ENCODE measurements around the gene FRK. TPM values are rescaled to one million over a fixed set of nuclear protein-coding genes. Genes with fewer than 3 reads are reported as not detected.

The FRK gene
- polyA plus RNA-seq, 3 donors = not detected

- no CpG with 5 or more reads among the region's 3 CpGs for WGBS (ENCODE audit: insufficient coverage)
Observed at GRCh38 chr6:116078945-116079344, 18.3 kb upstream of the FRK start.

GRCh38 chr6:116078522-116078921, 17.8 kb upstream of the FRK start:
- Histone ChIP-seq H3K27me3 (ENCODE audit: control insufficient read depth in 2 of 2, insufficient read depth in 2 of 2, low read length in 2 of 2) (no peaks in the 10 kb centered on the region), H2AFZ (ENCODE audit: insufficient read depth, low read depth, low read length, poor library complexity, severe bottlenecking) (no peak overlapping the region), H3K4me1 (ENCODE audit: control insufficient read depth in 1 of 2, insufficient read depth in 2 of 2, low read length in 2 of 2) (no peaks in the 10 kb centered on the region), H3K9me3 (replicated peaks in 1 of 2; ENCODE audit: control insufficient read depth in 1 of 2, insufficient read depth in 1 of 2, low read length in 2 of 2) (no peaks in the 10 kb centered on the region), H3K27ac (ENCODE audit: low read depth in 1 of 2, low read length in 2 of 2) (no peak overlapping the region), H3K4me2 (replicated peaks; ENCODE audit: extremely low read depth, low read length, poor library complexity, severe bottlenecking) (no peak overlapping the region), H3K79me2 (ENCODE audit: insufficient read depth, low read length) (no peaks in the 10 kb centered on the region), H3K4me3 (replicated peaks in 1 of 3; ENCODE audit: low read depth in 2 of 3, low read length in 3 of 3) (no peak overlapping the region), H3K36me3 (replicated peaks in 1 of 2; ENCODE audit: control insufficient read depth in 1 of 2, insufficient read depth in 2 of 2, low read length in 2 of 2) (no peaks in the 10 kb centered on the region), H3K9ac (ENCODE audit: insufficient read depth, low read length, poor library complexity, severe bottlenecking) (no peak overlapping the region), H4K20me1 (ENCODE audit: insufficient read depth, low read length) (no peaks in the 10 kb centered on the region)
- peaks cover 0 to 3% (median 0%) of the 10 kb centered on the region in 7 donors for H3K9me3 Mint-ChIP-seq
- H3K4me1 Mint-ChIP-seq = no peaks in the 10 kb centered on the region
- intact Hi-C loops (cut with micrococcal nuclease) = no loop called here
- no peak for DNase-seq
- H3K27me3 Mint-ChIP-seq (ENCODE audit: low read depth in 3 of 3) = peaks cover 3 to 4% (median 4%) of the 10 kb centered on the region in 3 donors
- 55% methylated on average over 1 of the region's 3 CpGs for WGBS (ENCODE audit: insufficient coverage)
- H3K36me3 Mint-ChIP-seq = no peaks in the 10 kb centered on the region
- no peak for TF ChIP-seq CTCF (IDR thresholded peaks at IDR 0.05)
- no peak overlapping the region for H3K27ac Mint-ChIP-seq
- H3K4me3 Mint-ChIP-seq = no peak overlapping the region

More at GRCh38 chr6:116078945-116079344, 18.3 kb upstream of the FRK start:
- intact Hi-C loops (cut with micrococcal nuclease) = no loop called here
- no peak overlapping the region for H3K4me3 Mint-ChIP-seq
- no peak overlapping the region for H3K4me3 ChIP-seq (replicated peaks in 1 of 3; ENCODE audit: low read depth in 2 of 3, low read length in 3 of 3)
- peaks cover 0 to 3% (median 0%) of the 10 kb centered on the region in 7 donors for H3K9me3 Mint-ChIP-seq
- TF ChIP-seq CTCF (IDR thresholded peaks at IDR 0.05) = no peak
- H3K36me3 Mint-ChIP-seq = no peaks in the 10 kb centered on the region
- no peak overlapping the region for H3K27ac Mint-ChIP-seq
- no peak overlapping the region for H2AFZ ChIP-seq (ENCODE audit: insufficient read depth, low read depth, low read length, poor library complexity, severe bottlenecking)
- DNase-seq = no peak
- no peak overlapping the region for H3K9ac ChIP-seq (ENCODE audit: insufficient read depth, low read length, poor library complexity, severe bottlenecking)
- H3K27ac ChIP-seq (ENCODE audit: low read depth in 1 of 2, low read length in 2 of 2) = no peak overlapping the region
- H3K4me2 ChIP-seq (replicated peaks; ENCODE audit: extremely low read depth, low read length, poor library complexity, severe bottlenecking) = no peak overlapping the region
- H4K20me1 ChIP-seq (ENCODE audit: insufficient read depth, low read length) = no peaks in the 10 kb centered on the region
- no peaks in the 10 kb centered on the region for H3K36me3 ChIP-seq (replicated peaks in 1 of 2; ENCODE audit: control insufficient read depth in 1 of 2, insufficient read depth in 2 of 2, low read length in 2 of 2)
- H3K4me1 Mint-ChIP-seq = no peaks in the 10 kb centered on the region
- H3K4me1 ChIP-seq (ENCODE audit: control insufficient read depth in 1 of 2, insufficient read depth in 2 of 2, low read length in 2 of 2) = no peaks in the 10 kb centered on the region
- no peaks in the 10 kb centered on the region for H3K79me2 ChIP-seq (ENCODE audit: insufficient read depth, low read length)
- H3K9me3 ChIP-seq (replicated peaks in 1 of 2; ENCODE audit: control insufficient read depth in 1 of 2, insufficient read depth in 1 of 2, low read length in 2 of 2) = no peaks in the 10 kb centered on the region
- no peaks in the 10 kb centered on the region for H3K27me3 ChIP-seq (ENCODE audit: control insufficient read depth in 2 of 2, insufficient read depth in 2 of 2, low read length in 2 of 2)
- H3K27me3 Mint-ChIP-seq (ENCODE audit: low read depth in 3 of 3) = peaks cover 3 to 4% (median 4%) of the 10 kb centered on the region in 3 donors
